KOPT-K1 (cell line): ENCODE results near the gene ASPG.

ENCODE experiments used
- H3K27ac ChIP-seq: fragments of 200-600 bp; sonication (generic); 2 replicates; pipeline ENCODE4 v1.5.1; 2016; ENCODE audit warnings: antibody characterized with exemption, mild to moderate bottlenecking, low read depth, low read length; ENCODE audit not compliant: poor library complexity, severe bottlenecking
- H3K36me3 ChIP-seq: fragments of 200-600 bp; sonication (generic); 2 replicates; pipeline ENCODE4 v1.5.1; 2017; ENCODE audit warnings: antibody characterized with exemption, mild to moderate bottlenecking, low read length, moderate library complexity; ENCODE audit not compliant: insufficient read depth
- H3K9me3 ChIP-seq: fragments of 200-600 bp; sonication (generic); 2 replicates; pipeline ENCODE4 v1.5.1; 2017; ENCODE audit warnings: antibody characterized with exemption, low read length, mild to moderate bottlenecking; ENCODE audit not compliant: insufficient read depth, poor library complexity, severe bottlenecking

ASPG gene

DNA sequence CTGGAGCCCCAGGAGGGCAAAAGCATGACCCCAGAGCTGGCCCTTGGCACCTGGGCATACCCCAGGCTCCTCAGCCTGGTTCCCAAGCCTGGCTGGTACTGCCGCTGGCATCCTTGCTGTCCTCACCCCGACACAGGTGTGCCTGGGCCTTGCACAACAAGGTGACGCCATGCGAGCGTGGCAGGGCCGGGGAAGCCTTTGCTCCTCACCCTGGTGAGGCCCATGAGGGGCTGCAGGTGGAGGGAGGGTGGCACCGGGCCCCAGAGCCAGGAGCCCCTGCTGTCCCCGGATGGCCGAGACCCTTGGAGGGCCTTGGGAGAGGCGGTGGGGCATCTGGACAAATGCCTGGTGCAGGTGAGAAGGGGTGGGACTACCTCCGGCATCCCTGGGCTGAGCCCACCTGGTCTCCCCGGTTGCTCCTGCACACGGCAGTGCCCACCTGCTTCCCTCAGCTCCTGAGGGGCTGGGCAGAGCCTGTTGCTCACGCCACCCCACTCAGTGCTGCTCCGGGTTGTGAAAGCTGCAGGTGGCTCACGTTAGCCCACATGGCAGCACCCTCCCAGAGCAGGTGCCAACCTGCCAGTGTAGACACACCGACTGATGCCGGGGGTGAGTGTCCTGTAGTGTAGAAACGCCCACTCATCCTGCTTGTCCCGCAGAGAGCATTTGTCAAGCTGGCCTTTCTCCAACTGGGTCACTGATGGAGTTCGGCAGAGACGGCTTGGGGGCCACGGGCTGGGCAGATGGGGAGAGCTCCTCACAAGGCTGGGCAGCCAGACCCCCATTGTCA, 28.3 kb downstream of the ASPG start:
- no peak overlapping the region for H3K27ac ChIP-seq
- no peaks in the 10 kb centered on the region for H3K9me3 ChIP-seq
- no peaks in the 10 kb centered on the region for H3K36me3 ChIP-seq

DNA sequence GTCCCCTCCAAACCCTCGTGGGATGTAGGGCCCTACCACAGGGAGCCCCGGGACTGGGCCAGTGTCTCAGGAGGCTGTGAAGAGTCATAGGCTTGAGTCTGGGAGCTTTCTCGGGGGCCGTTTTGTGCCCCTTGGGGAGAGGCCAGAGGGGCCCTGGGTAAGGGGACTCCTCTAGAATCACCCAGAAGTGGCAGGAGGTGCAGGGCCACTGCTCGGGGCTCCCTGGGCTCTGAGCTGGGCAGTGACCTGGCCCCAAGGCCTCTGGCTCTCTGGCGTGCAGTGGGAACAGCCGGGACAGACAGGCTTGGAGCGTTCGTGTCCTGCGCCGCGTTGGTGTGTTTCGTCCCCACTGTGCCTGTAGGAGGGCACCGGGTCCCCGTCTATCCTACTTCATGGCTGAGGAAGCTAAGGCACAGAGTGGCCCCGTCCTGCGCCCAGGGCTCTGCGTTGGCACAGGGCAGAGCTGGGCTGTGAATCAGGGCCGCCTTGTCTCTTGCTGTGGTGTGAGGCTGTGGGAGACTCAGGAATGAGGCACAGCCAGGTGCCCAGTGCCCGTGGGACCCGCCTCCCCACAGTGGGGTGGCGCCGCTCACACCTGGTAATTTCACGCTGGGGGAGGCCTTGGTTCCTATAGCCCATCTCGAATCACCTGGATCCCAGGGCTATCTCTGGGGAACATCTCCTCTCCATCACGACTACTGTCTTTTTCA, 29.1 kb downstream of the ASPG start:
- H3K27ac ChIP-seq, result no peak overlapping the region
- no peaks in the 10 kb centered on the region for H3K36me3 ChIP-seq
- H3K9me3 ChIP-seq, result no peaks in the 10 kb centered on the region

DNA sequence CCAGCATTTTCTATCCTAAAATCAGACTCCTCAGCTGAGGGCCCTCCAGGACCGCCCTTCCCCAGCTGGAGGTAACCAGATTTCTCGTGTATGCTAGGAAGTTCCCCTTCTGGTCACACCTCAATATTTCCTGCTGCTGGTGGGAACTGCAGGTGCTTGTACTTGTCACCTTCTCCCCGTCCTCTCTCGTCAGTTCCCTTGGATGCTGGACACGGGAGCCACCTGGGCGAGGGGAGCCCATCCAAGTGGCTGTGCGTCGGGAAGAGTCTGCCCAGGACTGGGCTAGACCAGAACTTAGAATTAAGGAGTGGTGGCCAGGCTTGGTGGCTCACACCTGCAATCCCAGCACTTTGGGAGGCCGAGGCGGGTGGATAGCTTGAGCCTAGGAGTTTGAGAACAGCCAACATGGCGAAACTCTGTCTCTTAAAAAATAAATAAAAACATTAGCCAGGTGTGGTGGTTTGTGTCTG, 29.7 kb downstream of the ASPG start:
- H3K27ac ChIP-seq, result no peak overlapping the region
- H3K9me3 ChIP-seq, result no peaks in the 10 kb centered on the region
- no peaks in the 10 kb centered on the region for H3K36me3 ChIP-seq

DNA sequence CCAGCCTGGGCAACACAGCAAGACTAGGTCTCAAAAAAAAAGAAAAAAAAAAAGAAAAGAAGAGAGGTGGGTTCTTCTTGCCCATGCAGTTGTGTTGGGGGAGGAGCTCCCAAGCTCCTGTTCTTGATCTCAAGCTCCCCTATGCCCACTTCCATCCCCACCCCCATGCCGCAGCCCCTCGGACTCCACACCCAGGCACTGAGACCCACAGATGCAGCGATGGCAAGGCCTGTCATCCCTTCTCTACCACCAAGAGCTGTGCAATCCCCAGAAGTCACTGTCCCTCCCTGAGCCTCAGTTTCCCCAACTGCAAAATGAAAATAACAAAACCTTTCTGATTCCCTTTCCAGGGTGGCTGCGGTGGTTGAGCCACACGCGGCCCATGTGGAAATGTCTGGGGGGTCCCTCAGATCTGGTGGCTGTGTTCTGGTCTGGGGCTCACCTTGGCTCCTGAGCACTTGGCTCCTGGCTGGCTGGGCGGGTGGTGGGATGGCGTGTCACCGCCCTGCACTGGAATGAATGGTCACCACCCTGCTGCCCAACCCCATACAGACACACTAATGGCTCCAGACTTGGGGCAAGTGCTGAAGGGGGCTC, 30.3 kb downstream of the ASPG start:
- no peaks in the 10 kb centered on the region for H3K36me3 ChIP-seq
- no peak overlapping the region for H3K27ac ChIP-seq
- no peaks in the 10 kb centered on the region for H3K9me3 ChIP-seq

DNA sequence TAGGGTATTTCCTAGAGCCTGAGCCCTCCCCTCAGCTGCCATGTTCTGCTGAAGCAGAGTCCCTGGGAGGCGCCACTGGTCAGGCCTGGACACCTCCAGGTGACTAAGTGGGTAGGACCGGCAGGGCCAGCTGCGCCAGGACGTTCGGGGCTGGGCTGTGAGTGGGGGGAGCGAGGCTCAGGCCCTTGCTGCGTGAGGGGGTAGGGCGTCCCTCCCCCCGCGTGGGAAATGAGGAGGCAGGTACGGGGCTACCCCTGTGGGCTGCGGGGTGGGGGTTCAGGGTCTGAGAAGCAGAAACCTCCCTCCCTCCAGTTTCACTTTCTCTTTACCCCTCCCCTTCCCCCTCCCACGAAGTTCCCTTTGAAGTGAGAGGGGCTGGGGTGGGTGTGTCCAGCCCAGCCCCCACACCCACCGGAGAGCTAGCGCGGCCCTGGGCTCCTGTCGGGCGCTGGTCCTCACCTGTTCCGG, 30.8 kb downstream of the ASPG start:
- H3K36me3 ChIP-seq, result no peaks in the 10 kb centered on the region
- no peak overlapping the region for H3K27ac ChIP-seq
- H3K9me3 ChIP-seq, result no peaks in the 10 kb centered on the region

DNA sequence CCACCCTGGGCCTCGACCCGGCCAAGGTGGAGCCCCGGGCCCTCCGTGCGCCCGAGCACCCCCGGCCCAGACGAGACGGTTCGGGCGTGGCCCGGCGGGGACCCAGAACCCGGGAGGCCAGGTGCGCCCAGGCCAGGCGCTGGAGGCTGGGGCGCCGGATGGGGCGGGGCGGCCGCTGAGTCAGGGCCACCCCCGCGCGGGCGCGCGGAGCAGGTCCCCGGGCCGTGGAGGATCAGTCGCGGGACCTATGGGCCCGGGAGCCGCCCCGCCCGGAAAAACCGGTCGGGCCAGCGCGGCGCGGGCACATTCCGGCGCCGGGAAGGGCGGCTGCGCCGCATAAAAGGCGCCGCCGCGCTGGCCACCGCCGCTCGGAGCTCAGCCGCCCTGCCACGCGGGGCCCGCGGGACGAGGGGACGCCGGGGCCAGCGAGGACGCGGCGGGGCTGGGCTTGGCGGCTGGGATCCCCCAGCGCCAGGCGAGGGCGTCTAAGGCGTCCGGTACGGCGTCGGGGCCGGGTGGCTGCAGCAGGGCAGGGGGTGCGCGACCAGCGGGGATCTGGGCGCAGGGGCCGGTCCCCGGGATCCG, 31.3 kb downstream of the ASPG start:
- Histone ChIP-seq H3K36me3 (no peaks in the 10 kb centered on the region), H3K27ac (no peak overlapping the region), H3K9me3 (no peaks in the 10 kb centered on the region)

- Histone ChIP-seq H3K27ac (no peak overlapping the region), H3K36me3 (no peaks in the 10 kb centered on the region), H3K9me3 (no peaks in the 10 kb centered on the region)
These were observed 32.0 kb downstream of the ASPG start for GRCh38 chr14:104117341-104118005.

GRCh38 chr14:104118006-104118844, 32.7 kb downstream of the ASPG start:
- peaks cover 4% of the 10 kb centered on the region for H3K9me3 ChIP-seq
- no peaks in the 10 kb centered on the region for H3K36me3 ChIP-seq
- H3K27ac ChIP-seq, result no peak overlapping the region

GRCh38 chr14:104119119-104119487, 33.6 kb downstream of the ASPG start:
- Histone ChIP-seq H3K9me3 (peaks cover 13% of the 10 kb centered on the region), H3K27ac (no peak overlapping the region), H3K36me3 (no peaks in the 10 kb centered on the region)

- Histone ChIP-seq H3K27ac (no peak overlapping the region), H3K9me3 (peaks cover 18% of the 10 kb centered on the region), H3K36me3 (no peaks in the 10 kb centered on the region)
These were observed 34.2 kb downstream of the ASPG start for GRCh38 chr14:104119488-104120251.

DNA sequence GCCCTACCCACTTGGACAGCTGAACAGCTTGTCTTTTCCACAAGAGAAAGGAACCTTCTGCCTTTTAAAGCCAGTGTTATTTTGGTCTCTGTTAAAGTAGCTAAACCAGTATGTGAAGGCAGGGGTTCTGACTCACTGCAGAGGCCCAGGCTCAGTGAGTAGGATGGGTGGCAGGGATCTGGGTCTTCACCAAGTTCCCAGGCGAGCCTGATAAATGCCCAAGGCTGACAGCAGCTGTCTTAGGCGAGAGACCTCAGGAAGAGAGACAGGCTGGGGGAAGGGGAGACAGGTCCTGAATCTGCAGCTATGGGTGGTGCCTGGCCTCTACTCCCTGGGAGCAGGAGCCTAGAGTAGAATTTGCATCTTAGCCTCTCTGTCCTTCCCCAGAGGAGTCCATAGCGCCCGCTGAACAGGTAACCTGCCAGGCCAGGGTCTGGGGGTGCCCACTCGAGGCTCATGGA, 34.8 kb downstream of the ASPG start:
- H3K36me3 ChIP-seq, result no peaks in the 10 kb centered on the region

GRCh38 chr14:104121142-104121541, 35.6 kb downstream of the ASPG start:
- H3K27ac ChIP-seq, result no peak overlapping the region
- H3K9me3 ChIP-seq, result peaks cover 24% of the 10 kb centered on the region
- no peaks in the 10 kb centered on the region for H3K36me3 ChIP-seq

More for the DNA sequence above, 34.8 kb downstream of the ASPG start:
- Histone ChIP-seq H3K9me3 (peaks cover 24% of the 10 kb centered on the region), H3K27ac (no peak overlapping the region)

DNA sequence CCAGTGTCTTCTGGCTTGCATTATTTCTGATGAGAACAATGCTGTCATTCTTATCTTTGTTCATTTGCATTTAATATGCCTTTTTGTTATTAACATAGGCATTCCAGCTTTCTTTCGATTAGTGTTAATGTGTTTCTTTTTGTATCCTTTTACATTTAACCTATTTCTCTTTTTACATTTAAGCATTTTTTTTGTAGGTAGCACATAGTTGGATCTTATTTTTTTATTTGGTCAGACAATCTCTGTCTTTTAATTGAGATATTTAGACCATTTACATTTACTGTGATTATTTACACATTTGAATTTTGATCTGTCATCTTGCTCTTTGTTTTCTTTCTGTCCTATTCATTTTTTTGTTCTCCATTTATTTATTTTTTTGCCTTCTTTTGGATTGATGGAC, 38.4 kb downstream of the ASPG start:
- H3K27ac ChIP-seq, result no peak overlapping the region
- peaks cover 38% of the 10 kb centered on the region for H3K9me3 ChIP-seq
- no peaks in the 10 kb centered on the region for H3K36me3 ChIP-seq
